Fibroblast of peridontal ligament (primary cell): ENCODE measurements around the gene PRPSAP1.
A peak's percentile ranks its signal among the peaks of the same experiment; 100 is the strongest.
"Not testable (repeated sequence)": the region's sequence is repeated elsewhere in the genome, so short reads cannot be mapped to it uniquely, and the experiment has no call there.

Source experiments
- DNase-seq: peaks from one replicate; pipeline ENCODE4 v3.0.0-alpha.2; 2010; ENCODE audit errors: extremely low read depth

Gene PRPSAP1

GRCh38 chr17:76359776-76360175 lies 6.1 kb upstream of the PRPSAP1 start:
- not testable (repeated sequence) for DNase-seq

- DNase-seq: no peak
Observed at GRCh38 chr17:76359375-76359774, 5.7 kb upstream of the PRPSAP1 start.

GRCh38 chr17:76357597-76358158 lies 4.0 kb upstream of the PRPSAP1 start:
- no peak for DNase-seq

GRCh38 chr17:76356803-76357456 lies 3.2 kb upstream of the PRPSAP1 start:
- no peak for DNase-seq

GRCh38 chr17:76354747-76355310 lies 1.1 kb upstream of the PRPSAP1 start:
- DNase-seq: no peak

GRCh38 chr17:76354317-76354729 lies 607 bp upstream of the PRPSAP1 start:
- no peak for DNase-seq

- DNase-seq: no peak
Observed at GRCh38 chr17:76353004-76353598, 615 bp downstream of the PRPSAP1 start.

GRCh38 chr17:76351526-76352071 lies 2.1 kb downstream of the PRPSAP1 start:
- no peak for DNase-seq

GRCh38 chr17:76350463-76350862 lies 3.3 kb downstream of the PRPSAP1 start:
- no peak for DNase-seq

GRCh38 chr17:76346936-76347335 lies 6.8 kb downstream of the PRPSAP1 start:
- not testable (repeated sequence) for DNase-seq

- peak; percentile 60 for DNase-seq
Observed at GRCh38 chr17:76345377-76345974, 8.2 kb downstream of the PRPSAP1 start.

- DNase-seq: no peak
Observed at GRCh38 chr17:76343106-76343505, 10.6 kb downstream of the PRPSAP1 start.

- no peak for DNase-seq
Observed at GRCh38 chr17:76341301-76341700, 12.4 kb downstream of the PRPSAP1 start.

- no peak for DNase-seq
Observed at GRCh38 chr17:76337413-76337777, 16.3 kb downstream of the PRPSAP1 start.

- no peak for DNase-seq
Observed at GRCh38 chr17:76336756-76337412, 16.8 kb downstream of the PRPSAP1 start.

- DNase-seq: no peak
Observed at GRCh38 chr17:76335716-76336381, 17.9 kb downstream of the PRPSAP1 start.

- DNase-seq: no peak
Observed at GRCh38 chr17:76333673-76334505, 19.8 kb downstream of the PRPSAP1 start.

GRCh38 chr17:76331083-76331482 lies 22.6 kb downstream of the PRPSAP1 start:
- no peak for DNase-seq

GRCh38 chr17:76329664-76330063 lies 24.1 kb downstream of the PRPSAP1 start:
- DNase-seq: no peak

GRCh38 chr17:76327696-76328095 lies 26.0 kb downstream of the PRPSAP1 start:
- DNase-seq: no peak
